K562 (cell line): Measurements from ENCODE around the gene ST7. TPM values are rescaled to one million over a fixed set of nuclear protein-coding genes. Genes with fewer than 3 reads are reported as not detected.
A peak's percentile ranks its signal among the peaks of the same experiment; 100 is the strongest.

Experiments used
- FOSL1 ChIP-seq: fragments of 200-800 bp; sonication (Bioruptor generic); conservative IDR thresholded peaks from 2 replicates; pipeline ENCODE4 v1.6.1; 2016; ENCODE audit warnings: missing genetic modification characterization, missing compliant biosample characterization
- GTF3C2 ChIP-seq: IDR thresholded peaks from 3 replicates; pipeline ENCODE4 v1.6.1; 2011; ENCODE audit warnings: borderline replicate concordance, mild to moderate bottlenecking, moderate library complexity; ENCODE audit not compliant: insufficient read length; ENCODE audit errors: extremely low read depth
- NBN ChIP-seq: fragments of 450-650 bp; IDR thresholded peaks from 2 replicates; pipeline ENCODE4 v1.6.1; 2016; ENCODE audit warnings: low read depth, mild to moderate bottlenecking
- SMARCB1 ChIP-seq: IDR thresholded peaks from 2 replicates; pipeline ENCODE4 v1.6.1; 2011; ENCODE audit warnings: improper control_type of control experiment, low read depth; ENCODE audit not compliant: insufficient read length
- SP1 ChIP-seq: sonication (generic); formaldehyde crosslinking; IDR thresholded peaks from 2 replicates; pipeline ENCODE4 v1.8.1; 2022; ENCODE audit warnings: mild to moderate bottlenecking, missing genetic modification reagents
- ZBTB40 ChIP-seq, 2 experiments: fragments of 450-650 bp in 1 of 2; sonication (generic) in 1 of 2; formaldehyde crosslinking in 1 of 2; IDR thresholded peaks; 2 replicates each; pipeline versions ENCODE4 v1.7.1 to v1.9.0; 2016 to 2022; ENCODE audit warnings: inconsistent platforms in 1 of 2, mild to moderate bottlenecking in 1 of 2, missing genetic modification reagents in 1 of 2
- ZMIZ1 ChIP-seq, 2 experiments: fragments of 150-350 bp in 1 of 2; IDR thresholded peaks; 2 replicates each; pipeline ENCODE4 v1.6.1; 2012 to 2016; ENCODE audit warnings: low read depth in 2 of 2, low read length in 2 of 2, mild to moderate bottlenecking in 1 of 2, moderate library complexity in 1 of 2
- polyA plus RNA-seq, 8 experiments: library from polyadenylated mRNA; depleted of rRNA in 4 of 8; stranded (reverse) in 5 of 8; unstranded in 3 of 8; fragments of >200 nt; fragmentation: Nextera tagmentation in 2 of 8; fragmentation: Illumina TruSeq in 1 of 8; extraction: Ambion mirVana in 2 of 8; extraction: Trizol in 1 of 8; gene quantifications; 2 replicates each; pipeline versions ENCODE4 v1.2.1 to v1.2.3, GENCODE V29; 2011 to 2014; ENCODE audit warnings: inconsistent platforms in 1 of 8, missing spikeins in 1 of 8
- total RNA-seq, 7 experiments: library from RNA; depleted of rRNA in 6 of 7; stranded (reverse); fragments of >200 nt in 6 of 7; fragmentation: Illumina TruSeq in 2 of 7; extraction: Trizol in 2 of 7; gene quantifications; 2 replicates each; pipeline versions ENCODE4 v1.2.1 to v1.2.3, GENCODE V29; 2011 to 2021; ENCODE audit warnings: low replicate concordance in 1 of 7

ST7 gene
- total and polyA plus RNA-seq, 9 of the 15 experiments (the other 6 are each of a cell fraction or from before 2014, with no cell fraction given) = 23.9 to 56.3 (median 36.9) TPM

- TF ChIP-seq ZMIZ1 (IDR thresholded peaks at IDR 0.05; ENCODE audit: low read depth in 2 of 2, low read length in 2 of 2) (no peak), NBN (no peak), GTF3C2 (no peak), ZBTB40 (IDR thresholded peaks at IDR 0.05) (peak; percentile 95), ZBTB40 (CRISPR knock-in tag; IDR thresholded peaks at IDR 0.05) (peak; percentile 76), SMARCB1 (peak; percentile 30), SP1 (CRISPR knock-in tag) (no peak), FOSL1 (tag) (no peak)
Observed at GRCh38 chr7:117008886-117009531, 55.7 kb downstream of the ST7 start (continued).
